MCF 10A (cell line): ENCODE data around the gene DCLRE1B. TPM values are rescaled to one million over a fixed set of nuclear protein-coding genes. Genes with fewer than 3 reads are reported as not detected.

Experiments
- BruUV-seq: library from RNA; stranded (reverse); fragments of 400-500 nt; replicated peaks from 2 replicates; lab custom pipeline; 2021; lab: Mats Ljungman, UMichigan
- CTCF ChIA-PET: fragments of 300-600 bp; sonication (Branson Sonifier 250); formaldehyde crosslinking; extraction: SDS; loops from one replicate; lab custom pipeline; 2021; ENCODE audit warnings: antibody characterized with exemption, inconsistent platforms; lab: Yijun Ruan, JAX
- POLR2A ChIA-PET: fragments of 300-600, 350-650 bp; sonication (Branson Sonifier 250); formaldehyde crosslinking; extraction: SDS; loops from one replicate; lab custom pipeline; 2020; ENCODE audit warnings: antibody characterized with exemption, inconsistent platforms; lab: Yijun Ruan, JAX
- DNase-seq: peaks from one replicate; pipeline ENCODE4 v3.0.0-alpha.2; 2018; ENCODE audit not compliant: unreplicated experiment
- H3K27ac Mint-ChIP-seq: one replicate; pipeline ENCODE4 v1.8.0; 2022; ENCODE audit warnings: mild to moderate bottlenecking, low read depth, mixed read lengths; ENCODE audit not compliant: unreplicated experiment
- H3K27me3 Mint-ChIP-seq: one replicate; pipeline ENCODE4 v1.8.0; 2022; ENCODE audit warnings: mixed read lengths; ENCODE audit not compliant: insufficient read depth, unreplicated experiment
- H3K36me3 Mint-ChIP-seq: one replicate; pipeline ENCODE4 v1.8.0; 2022; ENCODE audit warnings: mild to moderate bottlenecking, moderate library complexity, mixed read lengths; ENCODE audit not compliant: insufficient read depth, unreplicated experiment
- H3K4me1 Mint-ChIP-seq: one replicate; pipeline ENCODE4 v1.8.0; 2022; ENCODE audit warnings: mixed read lengths; ENCODE audit not compliant: insufficient read depth, unreplicated experiment
- H3K4me3 Mint-ChIP-seq: one replicate; pipeline ENCODE4 v1.8.0; 2022; ENCODE audit warnings: mild to moderate bottlenecking, moderate library complexity, mixed read lengths; ENCODE audit not compliant: unreplicated experiment
- H3K9me3 Mint-ChIP-seq: one replicate; pipeline ENCODE4 v1.8.0; 2022; ENCODE audit warnings: mixed read lengths; ENCODE audit not compliant: unreplicated experiment
- intact Hi-C: fragments of 100-400 bp; cut with micrococcal nuclease; formaldehyde crosslinking; loops from 2 replicates; pipeline ENCODE4 v1.14.1; 2022
- total RNA-seq: library from RNA; stranded (reverse); gene quantifications from 2 replicates; pipeline ENCODE4 v1.2.3, GENCODE V29; 2022
- TF ChIP-seq, protein P1 (sequence below): fragments of 200-600 bp; IDR thresholded peaks from one replicate; pipeline ENCODE4 v1.8.0; 2022; ENCODE audit warnings: antibody characterized with exemption, mild to moderate bottlenecking; ENCODE audit not compliant: unreplicated experiment

DCLRE1B gene
- total RNA-seq, 1 experiment from 2014 or later, result 8.1 TPM

DNA sequence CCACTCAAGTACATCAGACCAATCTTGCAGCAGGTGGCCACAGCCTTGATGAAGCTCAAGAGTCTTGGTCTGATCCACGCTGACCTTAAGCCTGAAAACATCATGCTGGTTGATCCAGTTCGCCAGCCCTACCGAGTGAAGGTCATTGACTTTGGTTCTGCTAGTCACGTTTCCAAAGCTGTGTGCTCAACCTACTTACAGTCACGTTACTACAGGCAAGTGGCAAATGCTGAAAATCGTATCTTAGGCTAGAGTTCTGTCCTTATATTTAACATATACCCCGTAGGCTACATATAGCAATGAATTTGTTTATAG, 36.1 kb downstream of the DCLRE1B start:
- TF ChIP-seq, protein P1, sequence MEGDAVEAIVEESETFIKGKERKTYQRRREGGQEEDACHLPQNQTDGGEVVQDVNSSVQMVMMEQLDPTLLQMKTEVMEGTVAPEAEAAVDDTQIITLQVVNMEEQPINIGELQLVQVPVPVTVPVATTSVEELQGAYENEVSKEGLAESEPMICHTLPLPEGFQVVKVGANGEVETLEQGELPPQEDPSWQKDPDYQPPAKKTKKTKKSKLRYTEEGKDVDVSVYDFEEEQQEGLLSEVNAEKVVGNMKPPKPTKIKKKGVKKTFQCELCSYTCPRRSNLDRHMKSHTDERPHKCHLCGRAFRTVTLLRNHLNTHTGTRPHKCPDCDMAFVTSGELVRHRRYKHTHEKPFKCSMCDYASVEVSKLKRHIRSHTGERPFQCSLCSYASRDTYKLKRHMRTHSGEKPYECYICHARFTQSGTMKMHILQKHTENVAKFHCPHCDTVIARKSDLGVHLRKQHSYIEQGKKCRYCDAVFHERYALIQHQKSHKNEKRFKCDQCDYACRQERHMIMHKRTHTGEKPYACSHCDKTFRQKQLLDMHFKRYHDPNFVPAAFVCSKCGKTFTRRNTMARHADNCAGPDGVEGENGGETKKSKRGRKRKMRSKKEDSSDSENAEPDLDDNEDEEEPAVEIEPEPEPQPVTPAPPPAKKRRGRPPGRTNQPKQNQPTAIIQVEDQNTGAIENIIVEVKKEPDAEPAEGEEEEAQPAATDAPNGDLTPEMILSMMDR, result no peak
- no peaks in the 10 kb centered on the region for H3K9me3 Mint-ChIP-seq
- no TSS peak for BruUV-seq
- H3K4me1 Mint-ChIP-seq, result peaks cover 15% of the 10 kb centered on the region
- H3K4me3 Mint-ChIP-seq, result no peak overlapping the region
- no peak overlapping the region for H3K27ac Mint-ChIP-seq
- POLR2A ChIA-PET, result interaction anchor here (0.6 to 2.1 kb wide), 3 partner anchors 11 to 474 kb away, joined by 3 to 7 read pairs (median 3); no protein-coding TSS in a partner anchor
- H3K36me3 Mint-ChIP-seq, result peaks cover 30% of the 10 kb centered on the region
- no peak for DNase-seq
- intact Hi-C loops, result no loop called here
- H3K27me3 Mint-ChIP-seq, result no peaks in the 10 kb centered on the region
- CTCF ChIA-PET, result interaction anchor here (0.6 to 1.1 kb wide), 3 partner anchors 66 to 106 kb away, joined by 3 to 5 read pairs (median 3); no protein-coding TSS in a partner anchor

- Mint-ChIP-seq H3K27me3 (no peaks in the 10 kb centered on the region), H3K9me3 (no peaks in the 10 kb centered on the region), H3K4me1 (peaks cover 10% of the 10 kb centered on the region), H3K4me3 (no peak overlapping the region), H3K36me3 (peaks cover 30% of the 10 kb centered on the region), H3K27ac (no peak overlapping the region)
- CTCF ChIA-PET, result no interaction called here
- TF ChIP-seq, protein P1, result no peak
- DNase-seq, result no peak
- intact Hi-C loops, result no loop called here
- no TSS peak for BruUV-seq
- POLR2A ChIA-PET, result interaction anchor here (0.7 to 1.2 kb wide), 2 partner anchors 10 to 12 kb away, joined by 3 to 6 read pairs; no protein-coding TSS in a partner anchor
These were observed 37.4 kb downstream of the DCLRE1B start for GRCh38 chr1:113942527-113942926.

DNA sequence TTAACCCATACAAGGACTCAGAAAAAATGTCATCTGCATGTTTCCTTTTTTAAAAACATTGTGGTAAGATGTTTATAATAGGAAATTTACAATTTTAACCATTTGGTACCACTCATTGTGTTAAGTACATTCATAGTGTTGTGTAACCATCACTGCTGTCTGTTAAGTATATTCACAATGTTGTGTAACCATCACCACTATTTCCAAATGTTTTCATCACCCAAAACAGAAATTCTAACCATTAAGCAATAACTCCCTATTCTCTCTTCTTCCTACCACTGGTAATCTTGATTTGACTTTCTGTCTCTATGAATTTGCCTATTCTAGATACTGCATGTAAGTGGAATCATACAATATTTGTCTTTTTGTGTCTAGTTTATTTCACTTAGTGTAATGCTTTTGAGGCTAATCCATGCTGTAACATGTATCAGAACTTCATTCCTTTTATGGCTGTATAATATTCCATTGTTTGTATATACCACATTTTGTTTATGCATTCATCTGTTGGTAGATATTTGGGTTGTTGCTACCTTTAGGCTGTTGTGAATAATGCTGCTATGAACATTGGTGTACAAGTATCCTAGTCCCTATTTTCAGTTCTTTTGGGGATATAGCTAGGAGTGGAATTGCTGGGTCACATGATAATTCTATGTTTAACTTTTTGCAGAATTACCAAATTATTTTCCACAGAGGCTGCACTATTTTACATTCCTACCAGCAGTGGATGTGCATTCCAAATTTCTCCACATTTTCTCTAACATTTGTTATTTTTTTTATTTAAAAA, 38.1 kb downstream of the DCLRE1B start:
- H3K9me3 Mint-ChIP-seq, result no peaks in the 10 kb centered on the region
- no peak overlapping the region for H3K27ac Mint-ChIP-seq
- intact Hi-C loops, result no loop called here
- H3K27me3 Mint-ChIP-seq, result no peaks in the 10 kb centered on the region
- TF ChIP-seq, protein P1, result no peak
- H3K4me3 Mint-ChIP-seq, result no peak overlapping the region
- peaks cover 30% of the 10 kb centered on the region for H3K36me3 Mint-ChIP-seq
- CTCF ChIA-PET, result no interaction called here
- POLR2A ChIA-PET, result interaction anchor here (0.7 to 1.2 kb wide), 4 partner anchors 10 to 47 kb away, joined by 3 to 6 read pairs (median 4); no protein-coding TSS in a partner anchor
- TSS peak; percentile 18 for BruUV-seq
- DNase-seq, result peak; percentile 63
- H3K4me1 Mint-ChIP-seq, result peaks cover 8% of the 10 kb centered on the region

GRCh38 chr1:113945329-113945728, 40.2 kb downstream of the DCLRE1B start:
- CTCF ChIA-PET, result interaction anchor here (2.0 to 3.3 kb wide), 2 partner anchors 15 to 110 kb away, joined by 5 to 16 read pairs; no protein-coding TSS in a partner anchor
- H3K27ac Mint-ChIP-seq, result no peak overlapping the region
- H3K9me3 Mint-ChIP-seq, result no peaks in the 10 kb centered on the region
- POLR2A ChIA-PET, result interaction anchor here (0.7 to 1.5 kb wide), 3 partner anchors 11 to 133 kb away, joined by 3 to 5 read pairs (median 4); no protein-coding TSS in a partner anchor
- intact Hi-C loops, result no loop called here
- no TSS peak for BruUV-seq
- H3K4me3 Mint-ChIP-seq, result no peak overlapping the region
- H3K4me1 Mint-ChIP-seq, result peaks cover 5% of the 10 kb centered on the region
- no peak for DNase-seq
- H3K27me3 Mint-ChIP-seq, result no peaks in the 10 kb centered on the region
- TF ChIP-seq, protein P1, result no peak
- peaks cover 26% of the 10 kb centered on the region for H3K36me3 Mint-ChIP-seq
